Endothelial cell (in vitro differentiated cells): ENCODE data around the gene APOA4. TPM values are rescaled to one million over a fixed set of nuclear protein-coding genes. Genes with fewer than 3 reads are reported as not detected.
"Not testable (repeated sequence)": the region's sequence is repeated elsewhere in the genome, so short reads cannot be mapped to it uniquely, and the experiment has no call there.

ENCODE experiments used
- DNase-seq: peaks from one replicate; pipeline ENCODE4 v3.0.0; 2021; ENCODE audit warnings: low spot score
- H3K27ac Mint-ChIP-seq: one replicate; pipeline ENCODE4 v1.8.0; 2021; ENCODE audit warnings: mixed read lengths, inconsistent platforms; ENCODE audit not compliant: unreplicated experiment
- H3K27me3 Mint-ChIP-seq: one replicate; pipeline ENCODE4 v1.8.0; 2021; ENCODE audit warnings: mild to moderate bottlenecking, moderate library complexity, mixed read lengths, inconsistent platforms; ENCODE audit not compliant: unreplicated experiment
- H3K36me3 Mint-ChIP-seq: one replicate; pipeline ENCODE4 v1.8.0; 2021; ENCODE audit warnings: mild to moderate bottlenecking, low read depth, mixed read lengths, inconsistent platforms; ENCODE audit not compliant: unreplicated experiment
- H3K4me1 Mint-ChIP-seq: one replicate; pipeline ENCODE4 v1.8.0; 2021; ENCODE audit warnings: mild to moderate bottlenecking, mixed read lengths, inconsistent platforms; ENCODE audit not compliant: unreplicated experiment
- H3K4me3 Mint-ChIP-seq: one replicate; pipeline ENCODE4 v1.8.0; 2021; ENCODE audit warnings: mild to moderate bottlenecking, mixed read lengths, inconsistent platforms; ENCODE audit not compliant: unreplicated experiment
- H3K9me3 Mint-ChIP-seq: one replicate; pipeline ENCODE4 v1.8.0; 2021; ENCODE audit warnings: mixed read lengths, inconsistent platforms; ENCODE audit not compliant: unreplicated experiment
- total RNA-seq: library from RNA; stranded (reverse); fragmentation: NEBNext Ultra II Directional; extraction: Animal tissue kit (Norgen Biotek cat#: 25700); gene quantifications from one replicate; pipeline ENCODE4 v1.2.1, GENCODE V29; 2021; ENCODE audit not compliant: unreplicated experiment
- TF ChIP-seq, protein P1 (sequence below): fragments of 200-600 bp; sonication (generic); IDR thresholded peaks from one replicate; pipeline ENCODE4 v1.5.0; 2021; ENCODE audit warnings: antibody characterized with exemption; ENCODE audit not compliant: unreplicated experiment

APOA4 gene
- total RNA-seq, 1 donor from 2014 or later: not detected

- Mint-ChIP-seq H3K27me3 (peaks cover 2% of the 10 kb centered on the region), H3K36me3 (no peaks in the 10 kb centered on the region), H3K9me3 (no peaks in the 10 kb centered on the region), H3K27ac (no peak overlapping the region), H3K4me1 (peaks cover 12% of the 10 kb centered on the region), H3K4me3 (no peak overlapping the region)
- no peak for DNase-seq
- TF ChIP-seq, protein P1, sequence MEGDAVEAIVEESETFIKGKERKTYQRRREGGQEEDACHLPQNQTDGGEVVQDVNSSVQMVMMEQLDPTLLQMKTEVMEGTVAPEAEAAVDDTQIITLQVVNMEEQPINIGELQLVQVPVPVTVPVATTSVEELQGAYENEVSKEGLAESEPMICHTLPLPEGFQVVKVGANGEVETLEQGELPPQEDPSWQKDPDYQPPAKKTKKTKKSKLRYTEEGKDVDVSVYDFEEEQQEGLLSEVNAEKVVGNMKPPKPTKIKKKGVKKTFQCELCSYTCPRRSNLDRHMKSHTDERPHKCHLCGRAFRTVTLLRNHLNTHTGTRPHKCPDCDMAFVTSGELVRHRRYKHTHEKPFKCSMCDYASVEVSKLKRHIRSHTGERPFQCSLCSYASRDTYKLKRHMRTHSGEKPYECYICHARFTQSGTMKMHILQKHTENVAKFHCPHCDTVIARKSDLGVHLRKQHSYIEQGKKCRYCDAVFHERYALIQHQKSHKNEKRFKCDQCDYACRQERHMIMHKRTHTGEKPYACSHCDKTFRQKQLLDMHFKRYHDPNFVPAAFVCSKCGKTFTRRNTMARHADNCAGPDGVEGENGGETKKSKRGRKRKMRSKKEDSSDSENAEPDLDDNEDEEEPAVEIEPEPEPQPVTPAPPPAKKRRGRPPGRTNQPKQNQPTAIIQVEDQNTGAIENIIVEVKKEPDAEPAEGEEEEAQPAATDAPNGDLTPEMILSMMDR: no peak
Observed at GRCh38 chr11:116835042-116835772, 12.1 kb upstream of the APOA4 start.

DNA sequence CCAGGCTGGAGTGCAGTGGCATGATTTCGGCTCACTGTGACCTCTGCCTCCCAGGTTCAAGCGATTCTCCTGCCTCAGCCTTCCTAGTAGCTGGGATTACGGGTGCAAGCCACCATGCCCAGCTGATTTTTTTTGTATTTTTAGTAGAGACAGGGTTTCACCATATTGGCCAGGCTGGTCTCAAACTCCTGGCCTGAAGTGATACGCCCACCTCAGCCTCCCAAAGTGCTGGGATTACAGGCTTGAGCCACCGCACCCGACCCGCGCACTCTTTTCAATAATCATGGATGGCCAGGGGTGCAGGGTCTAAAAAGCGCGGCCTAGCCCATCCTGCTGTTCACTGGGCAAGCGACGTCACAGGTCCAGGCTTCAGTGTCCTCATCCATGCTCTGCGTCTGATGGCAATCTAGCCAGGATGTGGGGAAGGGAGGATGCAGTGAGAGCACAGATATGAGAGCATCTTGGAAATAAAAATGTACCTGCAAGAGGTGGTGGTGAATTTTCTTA is 11.5 kb upstream of the APOA4 start:
- H3K4me3 Mint-ChIP-seq, H3K9me3 Mint-ChIP-seq, H3K27ac Mint-ChIP-seq, H3K36me3 Mint-ChIP-seq, DNase-seq, H3K27me3 Mint-ChIP-seq: not testable (repeated sequence)
- H3K4me1 Mint-ChIP-seq: peaks cover 12% of the 10 kb centered on the region

GRCh38 chr11:116833816-116834534 is 10.9 kb upstream of the APOA4 start:
- Mint-ChIP-seq H3K27ac (no peak overlapping the region), H3K4me1 (peaks cover 12% of the 10 kb centered on the region), H3K9me3 (no peaks in the 10 kb centered on the region), H3K4me3 (no peak overlapping the region), H3K27me3 (no peaks in the 10 kb centered on the region), H3K36me3 (no peaks in the 10 kb centered on the region)
- no peak for DNase-seq
- TF ChIP-seq, protein P1: no peak

GRCh38 chr11:116833491-116833815 is 10.3 kb upstream of the APOA4 start:
- H3K4me1 Mint-ChIP-seq: peaks cover 12% of the 10 kb centered on the region

DNA sequence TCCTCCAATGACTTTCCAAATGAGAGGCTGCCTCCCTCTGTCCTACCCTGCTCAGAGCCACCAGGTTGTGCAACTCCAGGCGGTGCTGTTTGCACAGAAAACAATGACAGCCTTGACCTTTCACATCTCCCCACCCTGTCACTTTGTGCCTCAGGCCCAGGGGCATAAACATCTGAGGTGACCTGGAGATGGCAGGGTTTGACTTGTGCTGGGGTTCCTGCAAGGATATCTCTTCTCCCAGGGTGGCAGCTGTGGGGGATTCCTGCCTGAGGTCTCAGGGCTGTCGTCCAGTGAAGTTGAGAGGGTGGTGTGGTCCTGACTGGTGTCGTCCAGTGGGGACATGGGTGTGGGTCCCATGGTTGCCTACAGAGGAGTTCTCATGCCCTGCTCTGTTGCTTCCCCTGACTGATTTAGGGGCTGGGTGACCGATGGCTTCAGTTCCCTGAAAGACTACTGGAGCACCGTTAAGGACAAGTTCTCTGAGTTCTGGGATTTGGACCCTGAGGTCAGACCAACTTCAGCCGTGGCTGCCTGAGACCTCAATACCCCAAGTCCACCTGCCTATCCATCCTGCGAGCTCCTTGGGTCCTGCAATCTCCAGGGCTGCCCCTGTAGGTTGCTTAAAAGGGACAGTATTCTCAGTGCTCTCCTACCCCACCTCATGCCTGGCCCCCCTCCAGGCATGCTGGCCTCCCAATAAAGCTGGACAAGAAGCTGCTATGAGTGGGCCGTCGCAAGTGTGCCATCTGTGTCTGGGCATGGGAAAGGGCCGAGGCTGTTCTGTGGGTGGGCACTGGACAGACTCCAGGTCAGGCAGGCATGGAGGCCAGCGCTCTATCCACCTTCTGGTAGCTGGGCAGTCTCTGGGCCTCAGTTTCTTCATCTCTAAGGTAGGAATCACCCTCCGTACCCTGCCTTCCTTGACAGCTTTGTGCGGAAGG is 9.5 kb upstream of the APOA4 start:
- Mint-ChIP-seq H3K9me3 (no peaks in the 10 kb centered on the region), H3K36me3 (no peaks in the 10 kb centered on the region), H3K4me1 (peaks cover 4% of the 10 kb centered on the region), H3K27ac (no peak overlapping the region), H3K4me3 (no peak overlapping the region), H3K27me3 (no peaks in the 10 kb centered on the region)
- TF ChIP-seq, protein P1: no peak
- no peak for DNase-seq

More at GRCh38 chr11:116833491-116833815, 10.3 kb upstream of the APOA4 start:
- Mint-ChIP-seq H3K27ac (no peak overlapping the region), H3K27me3 (no peaks in the 10 kb centered on the region), H3K4me3 (no peak overlapping the region), H3K9me3 (no peaks in the 10 kb centered on the region), H3K36me3 (no peaks in the 10 kb centered on the region)
- no peak for DNase-seq
- TF ChIP-seq, protein P1: no peak
